Measurements from ENCODE around the gene CADM2.

- TF ChIP-seq, protein P1, sequence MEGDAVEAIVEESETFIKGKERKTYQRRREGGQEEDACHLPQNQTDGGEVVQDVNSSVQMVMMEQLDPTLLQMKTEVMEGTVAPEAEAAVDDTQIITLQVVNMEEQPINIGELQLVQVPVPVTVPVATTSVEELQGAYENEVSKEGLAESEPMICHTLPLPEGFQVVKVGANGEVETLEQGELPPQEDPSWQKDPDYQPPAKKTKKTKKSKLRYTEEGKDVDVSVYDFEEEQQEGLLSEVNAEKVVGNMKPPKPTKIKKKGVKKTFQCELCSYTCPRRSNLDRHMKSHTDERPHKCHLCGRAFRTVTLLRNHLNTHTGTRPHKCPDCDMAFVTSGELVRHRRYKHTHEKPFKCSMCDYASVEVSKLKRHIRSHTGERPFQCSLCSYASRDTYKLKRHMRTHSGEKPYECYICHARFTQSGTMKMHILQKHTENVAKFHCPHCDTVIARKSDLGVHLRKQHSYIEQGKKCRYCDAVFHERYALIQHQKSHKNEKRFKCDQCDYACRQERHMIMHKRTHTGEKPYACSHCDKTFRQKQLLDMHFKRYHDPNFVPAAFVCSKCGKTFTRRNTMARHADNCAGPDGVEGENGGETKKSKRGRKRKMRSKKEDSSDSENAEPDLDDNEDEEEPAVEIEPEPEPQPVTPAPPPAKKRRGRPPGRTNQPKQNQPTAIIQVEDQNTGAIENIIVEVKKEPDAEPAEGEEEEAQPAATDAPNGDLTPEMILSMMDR (IDR thresholded peaks at IDR 0.05; ENCODE audit: low read length) = no peak
- TF ChIP-seq EZH2 (IDR thresholded peaks at IDR 0.05; ENCODE audit: borderline replicate concordance, low read length) = no peak
Measured at GRCh38 chr3:85922374-85922773, 963.6 kb downstream of the CADM2 start.
